ELF-1 (cell line): ENCODE results near the gene NRCAM.
"Not testable (repeated sequence)": the region's sequence is repeated elsewhere in the genome, so short reads cannot be mapped to it uniquely, and the experiment has no call there.

Source experiments
- DNase-seq: peaks from one replicate; pipeline ENCODE4 v3.0.0-alpha.2; 2016; ENCODE audit warnings: low read depth, low spot score

The NRCAM gene

GRCh38 chr7:108402865-108403264 is 53.4 kb downstream of the NRCAM start:
- no peak for DNase-seq

GRCh38 chr7:108396080-108396479 is 60.2 kb downstream of the NRCAM start:
- DNase-seq = no peak

GRCh38 chr7:108395426-108395825 is 60.8 kb downstream of the NRCAM start:
- DNase-seq = no peak

GRCh38 chr7:108393097-108393496 is 63.1 kb downstream of the NRCAM start:
- peak; percentile 12 for DNase-seq

- not testable (repeated sequence) for DNase-seq
Observed at GRCh38 chr7:108387686-108388085, 68.5 kb downstream of the NRCAM start.

GRCh38 chr7:108385834-108386422 is 70.3 kb downstream of the NRCAM start:
- DNase-seq = no peak

- DNase-seq = no peak
Observed at GRCh38 chr7:108384716-108385483, 71.3 kb downstream of the NRCAM start.

- DNase-seq = no peak
Observed at GRCh38 chr7:108382932-108383331, 73.3 kb downstream of the NRCAM start.

- no peak for DNase-seq
Observed at GRCh38 chr7:108380517-108380916, 75.7 kb downstream of the NRCAM start.

- DNase-seq = no peak
Observed at GRCh38 chr7:108376206-108376605, 80.0 kb downstream of the NRCAM start.

- DNase-seq = no peak
Observed at GRCh38 chr7:108375668-108376067, 80.6 kb downstream of the NRCAM start.

GRCh38 chr7:108374899-108375298 is 81.3 kb downstream of the NRCAM start:
- no peak for DNase-seq

- DNase-seq = no peak
Observed at GRCh38 chr7:108372618-108373017, 83.6 kb downstream of the NRCAM start.

- no peak for DNase-seq
Observed at GRCh38 chr7:108370616-108371015, 85.6 kb downstream of the NRCAM start.

GRCh38 chr7:108368466-108368865 is 87.8 kb downstream of the NRCAM start:
- no peak for DNase-seq

GRCh38 chr7:108367946-108368345 is 88.3 kb downstream of the NRCAM start:
- no peak for DNase-seq

- no peak for DNase-seq
Observed at GRCh38 chr7:108367314-108367713, 88.9 kb downstream of the NRCAM start.

- no peak for DNase-seq
Observed at GRCh38 chr7:108363659-108364058, 92.6 kb downstream of the NRCAM start.

- no peak for DNase-seq
Observed at GRCh38 chr7:108360058-108360800, 96.0 kb downstream of the NRCAM start.

GRCh38 chr7:108358553-108358952 is 97.7 kb downstream of the NRCAM start:
- DNase-seq = peak; percentile 94

GRCh38 chr7:108351729-108352131 is 104.5 kb downstream of the NRCAM start:
- no peak for DNase-seq

- DNase-seq = no peak
Observed at GRCh38 chr7:108348913-108349312, 107.3 kb downstream of the NRCAM start.

GRCh38 chr7:108347616-108348015 is 108.6 kb downstream of the NRCAM start:
- DNase-seq = peak; percentile 66
